Measurements from ENCODE around the gene PDLIM5.

PDLIM5 gene

DNA sequence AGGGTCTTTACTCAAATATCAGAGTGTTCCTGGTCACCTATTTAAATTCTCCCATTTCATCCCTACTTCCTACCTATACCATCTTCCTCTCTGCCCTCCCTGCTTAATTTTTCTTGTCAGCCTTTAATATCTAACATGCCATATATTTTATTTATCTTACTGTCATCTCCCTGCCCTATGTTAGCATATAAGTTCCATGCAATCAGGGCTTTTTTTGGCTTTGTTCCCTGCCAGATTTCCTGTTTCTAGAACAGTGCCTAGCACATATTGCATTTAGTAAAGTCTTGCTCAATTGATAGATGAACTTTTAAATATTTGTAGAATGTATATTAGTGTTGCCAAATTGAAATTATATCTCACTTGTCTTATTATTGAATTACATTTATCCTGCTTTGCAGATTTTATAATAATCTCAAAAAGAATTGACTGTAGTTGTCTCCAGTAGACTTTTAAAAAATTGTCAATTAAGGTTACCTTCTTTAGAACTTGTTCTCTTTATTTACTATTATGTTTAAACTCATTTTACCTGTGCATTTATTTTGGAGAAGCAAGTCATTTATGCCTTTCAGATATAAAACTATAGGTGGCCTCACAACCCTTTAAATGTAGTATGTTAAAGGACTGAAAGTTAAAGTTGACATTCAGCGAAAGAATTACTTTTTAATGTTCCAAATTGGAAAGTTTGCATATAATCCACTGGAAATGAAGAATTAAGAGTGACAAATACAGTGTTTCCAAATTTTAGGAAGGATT lies 197.8 kb downstream of the PDLIM5 start:
- no peak for TF ChIP-seq EZH2phosphoT487 (IDR thresholded peaks at IDR 0.05; ENCODE audit: borderline replicate concordance)
- TF ChIP-seq, protein P1, sequence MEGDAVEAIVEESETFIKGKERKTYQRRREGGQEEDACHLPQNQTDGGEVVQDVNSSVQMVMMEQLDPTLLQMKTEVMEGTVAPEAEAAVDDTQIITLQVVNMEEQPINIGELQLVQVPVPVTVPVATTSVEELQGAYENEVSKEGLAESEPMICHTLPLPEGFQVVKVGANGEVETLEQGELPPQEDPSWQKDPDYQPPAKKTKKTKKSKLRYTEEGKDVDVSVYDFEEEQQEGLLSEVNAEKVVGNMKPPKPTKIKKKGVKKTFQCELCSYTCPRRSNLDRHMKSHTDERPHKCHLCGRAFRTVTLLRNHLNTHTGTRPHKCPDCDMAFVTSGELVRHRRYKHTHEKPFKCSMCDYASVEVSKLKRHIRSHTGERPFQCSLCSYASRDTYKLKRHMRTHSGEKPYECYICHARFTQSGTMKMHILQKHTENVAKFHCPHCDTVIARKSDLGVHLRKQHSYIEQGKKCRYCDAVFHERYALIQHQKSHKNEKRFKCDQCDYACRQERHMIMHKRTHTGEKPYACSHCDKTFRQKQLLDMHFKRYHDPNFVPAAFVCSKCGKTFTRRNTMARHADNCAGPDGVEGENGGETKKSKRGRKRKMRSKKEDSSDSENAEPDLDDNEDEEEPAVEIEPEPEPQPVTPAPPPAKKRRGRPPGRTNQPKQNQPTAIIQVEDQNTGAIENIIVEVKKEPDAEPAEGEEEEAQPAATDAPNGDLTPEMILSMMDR (conservative IDR thresholded peaks at IDR 0.05; ENCODE audit: low read length) = no peak
- no peaks in the 10 kb centered on the region for H3K79me2 ChIP-seq (ENCODE audit: insufficient read depth, low read length)
- no peaks in the 10 kb centered on the region for H3K9me2 ChIP-seq (replicated peaks; ENCODE audit: low read depth, low read length)
- no peaks in the 10 kb centered on the region for H3K27me3 ChIP-seq (ENCODE audit: insufficient read depth, low read length, poor library complexity, severe bottlenecking)
- H3K36me3 ChIP-seq (ENCODE audit: insufficient read depth, low read length) = peaks cover 12% of the 10 kb centered on the region; the same call in 1 of the 2 replicates
- H4K20me1 ChIP-seq (ENCODE audit: insufficient read depth, low read length, poor library complexity, severe bottlenecking) = no peaks in the 10 kb centered on the region
- no peaks in the 10 kb centered on the region for H3F3A ChIP-seq (ENCODE audit: low read depth)
- no peak overlapping the region for H3K4me2 ChIP-seq (ENCODE audit: low read depth, low read length, poor library complexity, severe bottlenecking)
- no peak overlapping the region for H3K4me3 ChIP-seq (ENCODE audit: low read length, poor library complexity, severe bottlenecking)
- no peak overlapping the region for H3K9ac ChIP-seq (ENCODE audit: low read depth, low read length, poor library complexity, severe bottlenecking)
- H2AFZ ChIP-seq (ENCODE audit: low read length) = no peak overlapping the region
- no peaks in the 10 kb centered on the region for H3K9me3 ChIP-seq (ENCODE audit: insufficient read depth, low read depth, low read length)
- no peaks in the 10 kb centered on the region for H3K4me1 ChIP-seq (ENCODE audit: insufficient read depth, low read length, poor library complexity, severe bottlenecking)

DNA sequence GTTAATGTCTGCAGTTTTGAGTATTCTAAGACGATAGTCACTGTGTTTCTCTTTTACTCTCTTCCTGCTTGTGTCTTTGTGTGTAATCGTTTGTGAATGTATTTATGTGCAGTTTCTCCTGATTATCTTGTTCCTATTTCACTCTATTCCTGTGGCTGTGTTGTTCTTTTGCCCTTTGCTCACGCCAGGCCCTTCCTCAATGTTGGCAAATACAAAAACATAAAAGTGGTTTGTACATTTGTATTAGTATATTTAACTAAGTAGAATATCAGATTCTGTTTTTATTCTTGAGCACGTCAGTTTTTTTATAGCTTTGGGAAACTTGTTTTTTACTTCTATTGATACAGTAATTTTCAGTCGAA lies 198.4 kb downstream of the PDLIM5 start:
- Histone ChIP-seq H3K9me2 (replicated peaks; ENCODE audit: low read depth, low read length) (no peaks in the 10 kb centered on the region), H3K79me2 (ENCODE audit: insufficient read depth, low read length) (no peaks in the 10 kb centered on the region), H3F3A (ENCODE audit: low read depth) (no peaks in the 10 kb centered on the region), H3K4me1 (ENCODE audit: insufficient read depth, low read length, poor library complexity, severe bottlenecking) (no peaks in the 10 kb centered on the region), H3K27me3 (ENCODE audit: insufficient read depth, low read length, poor library complexity, severe bottlenecking) (no peaks in the 10 kb centered on the region), H3K9me3 (ENCODE audit: insufficient read depth, low read depth, low read length) (no peaks in the 10 kb centered on the region), H3K36me3 (ENCODE audit: insufficient read depth, low read length) (peaks cover 11% of the 10 kb centered on the region; the same call in 1 of the 2 replicates), H3K9ac (ENCODE audit: low read depth, low read length, poor library complexity, severe bottlenecking) (no peak overlapping the region), H4K20me1 (ENCODE audit: insufficient read depth, low read length, poor library complexity, severe bottlenecking) (no peaks in the 10 kb centered on the region), H2AFZ (ENCODE audit: low read length) (no peak overlapping the region), H3K4me2 (ENCODE audit: low read depth, low read length, poor library complexity, severe bottlenecking) (no peak overlapping the region), H3K4me3 (ENCODE audit: low read length, poor library complexity, severe bottlenecking) (no peak overlapping the region)
- TF ChIP-seq EZH2phosphoT487 (IDR thresholded peaks at IDR 0.05; ENCODE audit: borderline replicate concordance) = no peak
- TF ChIP-seq, protein P1 (conservative IDR thresholded peaks at IDR 0.05; ENCODE audit: low read length) = no peak

DNA sequence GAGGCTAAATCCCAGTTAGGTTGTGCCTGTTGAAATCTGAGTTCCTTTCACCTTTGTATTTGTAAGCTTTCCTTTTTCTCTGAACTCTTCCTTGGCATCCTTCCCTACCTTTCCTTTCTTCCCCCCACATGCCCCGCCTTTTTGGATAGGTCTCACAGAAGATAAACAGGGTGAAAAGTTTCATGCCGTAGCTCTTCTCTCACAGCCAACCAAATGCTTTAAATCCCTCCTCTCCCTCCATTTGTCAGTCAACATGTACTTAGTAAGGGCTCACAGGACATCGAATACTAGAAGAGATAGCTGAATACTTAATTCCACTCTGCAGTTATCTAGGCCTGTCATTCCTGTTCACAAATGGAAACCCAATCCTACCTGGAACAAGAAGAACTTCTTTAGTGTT lies 198.9 kb downstream of the PDLIM5 start:
- H3K4me3 ChIP-seq (ENCODE audit: low read length, poor library complexity, severe bottlenecking) = no peak overlapping the region
- TF ChIP-seq, protein P1 (conservative IDR thresholded peaks at IDR 0.05; ENCODE audit: low read length) = no peak
- no peak for TF ChIP-seq EZH2phosphoT487 (IDR thresholded peaks at IDR 0.05; ENCODE audit: borderline replicate concordance)
- H3K9ac ChIP-seq (ENCODE audit: low read depth, low read length, poor library complexity, severe bottlenecking) = no peak overlapping the region
- peaks cover 6% of the 10 kb centered on the region; the same call in 1 of the 2 replicates for H3K36me3 ChIP-seq (ENCODE audit: insufficient read depth, low read length)
- H3K9me2 ChIP-seq (replicated peaks; ENCODE audit: low read depth, low read length) = no peaks in the 10 kb centered on the region
- H3K9me3 ChIP-seq (ENCODE audit: insufficient read depth, low read depth, low read length) = no peaks in the 10 kb centered on the region
- H4K20me1 ChIP-seq (ENCODE audit: insufficient read depth, low read length, poor library complexity, severe bottlenecking) = no peaks in the 10 kb centered on the region
- no peaks in the 10 kb centered on the region for H3F3A ChIP-seq (ENCODE audit: low read depth)
- no peaks in the 10 kb centered on the region for H3K4me1 ChIP-seq (ENCODE audit: insufficient read depth, low read length, poor library complexity, severe bottlenecking)
- H3K4me2 ChIP-seq (ENCODE audit: low read depth, low read length, poor library complexity, severe bottlenecking) = no peak overlapping the region
- H3K27me3 ChIP-seq (ENCODE audit: insufficient read depth, low read length, poor library complexity, severe bottlenecking) = no peaks in the 10 kb centered on the region
- no peak overlapping the region for H2AFZ ChIP-seq (ENCODE audit: low read length)
- no peaks in the 10 kb centered on the region for H3K79me2 ChIP-seq (ENCODE audit: insufficient read depth, low read length)
